Testis (tissue), 2 donors: Measurements from ENCODE around the gene CILP2.

Source experiments
- CTCF ChIP-seq, 3 experiments: fragments of 450-650 bp in 2 of 3; fragments of 200-600 bp in 1 of 3; sonication (generic) in 1 of 3; IDR thresholded peaks; one replicate each; pipeline ENCODE4 v1.5.1; 2016 to 2019; ENCODE audit warnings: antibody characterized with exemption in 3 of 3, mild to moderate bottlenecking in 2 of 3, moderate library complexity in 1 of 3
- POLR2A ChIP-seq: fragments of 450-650 bp; IDR thresholded peaks from one replicate; pipeline ENCODE4 v1.6.1; 2017; ENCODE audit warnings: antibody characterized with exemption, mild to moderate bottlenecking, moderate library complexity

- TF ChIP-seq CTCF (IDR thresholded peaks at IDR 0.05): no peak
- TF ChIP-seq POLR2A: no peak
Measured at GRCh38 chr19:19492026-19492610, 45.9 kb upstream of the CILP2 start.
